A673 (cell line): ENCODE data around the gene ELP5. TPM values are rescaled to one million over a fixed set of nuclear protein-coding genes. Genes with fewer than 3 reads are reported as not detected.

Experiments
- BruUV-seq: library from RNA; stranded (reverse); fragments of 400-500 nt; replicated peaks from 2 replicates; lab custom pipeline; 2021; lab: Mats Ljungman, UMichigan
- CTCF ChIA-PET: fragments of 300-600 bp; sonication (Branson Sonifier 250); formaldehyde crosslinking; loops from one replicate; lab custom pipeline; 2022; ENCODE audit warnings: antibody characterized with exemption; lab: Charles Lee
- POLR2A ChIA-PET: fragments of 300-600 bp; sonication (Branson Sonifier 250); formaldehyde crosslinking; loops from one replicate; lab custom pipeline; 2022; ENCODE audit warnings: antibody characterized with exemption; ENCODE audit not compliant: low non-redundant PET; lab: Charles Lee
- DNase-seq: peaks from one replicate; pipeline ENCODE4 v3.0.0-alpha.2; 2015; ENCODE audit warnings: low spot score
- H3K27ac ChIP-seq: fragments of 200-600 bp; sonication (generic); 2 replicates; pipeline ENCODE4 v1.5.1; 2016; ENCODE audit warnings: mixed run types, low read depth, mild to moderate bottlenecking, mixed read lengths, antibody characterized with exemption, low read length; ENCODE audit not compliant: poor library complexity, severe bottlenecking
- H3K27me3 ChIP-seq: fragments of 200-600 bp; sonication (generic); replicated peaks from 2 replicates; pipeline ENCODE4 v1.6.1; 2017; ENCODE audit warnings: mixed run types, low read depth, mild to moderate bottlenecking, mixed read lengths, antibody characterized with exemption, low read length; ENCODE audit not compliant: insufficient read depth, poor library complexity
- H3K36me3 ChIP-seq: fragments of 200-600 bp; sonication (generic); 2 replicates; pipeline ENCODE4 v1.6.1; 2016; ENCODE audit warnings: mixed run types, mild to moderate bottlenecking, mixed read lengths, antibody characterized with exemption, low read length; ENCODE audit not compliant: insufficient read depth, poor library complexity, severe bottlenecking
- H3K4me1 ChIP-seq: fragments of 200-600 bp; sonication (generic); 2 replicates; pipeline ENCODE4 v1.6.1; 2017; ENCODE audit warnings: mixed run types, mild to moderate bottlenecking, mixed read lengths, antibody characterized with exemption, low read length; ENCODE audit not compliant: insufficient read depth, poor library complexity, severe bottlenecking
- H3K4me3 ChIP-seq: fragments of 200-600 bp; sonication (generic); 2 replicates; pipeline ENCODE4 v1.5.1; 2016; ENCODE audit warnings: low read depth, mixed run types, mild to moderate bottlenecking, mixed read lengths, low read length; ENCODE audit not compliant: poor library complexity, severe bottlenecking
- H3K9me3 ChIP-seq: fragments of 200-600 bp; sonication (generic); 2 replicates; pipeline ENCODE4 v1.6.1; 2016; ENCODE audit warnings: mixed run types, low read depth, mild to moderate bottlenecking, mixed read lengths, antibody characterized with exemption, low read length; ENCODE audit not compliant: poor library complexity, severe bottlenecking
- CTCF ChIP-seq: fragments of 300-800, 200-600 bp; sonication (generic); conservative IDR thresholded peaks from 2 replicates; pipeline ENCODE4 v1.5.1; 2017; ENCODE audit warnings: low read depth, mild to moderate bottlenecking, antibody characterized with exemption, low read length, moderate library complexity, mixed read lengths
- EZH2 ChIP-seq: fragments of 200-600 bp; sonication (generic); IDR thresholded peaks from 2 replicates; pipeline ENCODE4 v1.6.1; 2017; ENCODE audit warnings: borderline replicate concordance, low read depth, mild to moderate bottlenecking, mixed read lengths, antibody characterized with exemption, low read length; ENCODE audit not compliant: poor library complexity, severe bottlenecking
- intact Hi-C: fragments of 100-400 bp; cut with micrococcal nuclease; formaldehyde crosslinking; loops from one replicate; pipeline ENCODE4 v1.10.0; 2022; ENCODE audit not compliant: unreplicated experiment
- total RNA-seq: library from RNA; stranded (reverse); gene quantifications from 2 replicates; pipeline ENCODE4 v1.2.3, GENCODE V29; 2021

Gene ELP5
- total RNA-seq, 1 experiment from 2014 or later, result 128 TPM

- Histone ChIP-seq H3K27ac (peak overlapping the region; percentile 98), H3K4me3 (peak overlapping the region; percentile 74), H3K9me3 (no peaks in the 10 kb centered on the region), H3K4me1 (peaks cover 17% of the 10 kb centered on the region), H3K36me3 (peaks cover 17% of the 10 kb centered on the region), H3K27me3 (no peaks in the 10 kb centered on the region)
- DNase-seq, result no peak
- BruUV-seq, result no TSS peak
- intact Hi-C loops, result loop anchor here (5.0 kb wide), 1 partner anchor 54 kb away; the partner anchor contains the start of gene EIF5A
- ChIA-PET CTCF (no interaction called here), POLR2A (no interaction called here)
- TF ChIP-seq CTCF (no peak), EZH2 (no peak)
Measured at GRCh38 chr17:7253082-7253481, 1.1 kb downstream of the ELP5 start.

GRCh38 chr17:7254511-7254910 lies 2.5 kb downstream of the ELP5 start:
- TF ChIP-seq CTCF (no peak), EZH2 (no peak)
- Histone ChIP-seq H3K27me3 (no peaks in the 10 kb centered on the region), H3K4me3 (no peak overlapping the region), H3K9me3 (no peaks in the 10 kb centered on the region), H3K36me3 (peaks cover 26% of the 10 kb centered on the region), H3K27ac (no peak overlapping the region), H3K4me1 (peaks cover 21% of the 10 kb centered on the region)
- DNase-seq, result no peak
- intact Hi-C loops, result loop anchor here (5.0 kb wide), 1 partner anchor 53 kb away; the partner anchor contains the start of gene EIF5A
- BruUV-seq, result no TSS peak
- ChIA-PET CTCF (no interaction called here), POLR2A (no interaction called here)

- no peak for DNase-seq
- no peaks in the 10 kb centered on the region for H3K27me3 ChIP-seq
- no peak overlapping the region for H3K4me3 ChIP-seq
- no peaks in the 10 kb centered on the region for H3K9me3 ChIP-seq
- ChIA-PET POLR2A (no interaction called here), CTCF (interaction anchor here (0.6 kb wide), 1 partner anchor 100 kb away, joined by 3 read pairs; no protein-coding TSS in a partner anchor)
- peaks cover 15% of the 10 kb centered on the region for H3K4me1 ChIP-seq
- no peak overlapping the region for H3K27ac ChIP-seq
- intact Hi-C loops, result no loop called here
- BruUV-seq, result no TSS peak
- H3K36me3 ChIP-seq, result peaks cover 26% of the 10 kb centered on the region
- TF ChIP-seq CTCF (no peak), EZH2 (no peak)
Measured at GRCh38 chr17:7256766-7257456, 4.9 kb downstream of the ELP5 start.
